NB4 (cell line): ENCODE results near the gene SCYGR3.

ENCODE experiments used
- CTCF ChIP-seq: IDR thresholded peaks from one replicate; pipeline ENCODE4 v1.5.1; 2012; ENCODE audit warnings: low read depth, low read length
- MYC ChIP-seq: IDR thresholded peaks from 2 replicates; pipeline ENCODE4 v1.6.1; 2011; ENCODE audit warnings: low read depth, low read length
- POLR2A ChIP-seq: IDR thresholded peaks from 2 replicates; pipeline ENCODE4 v1.6.1; 2011; ENCODE audit warnings: mild to moderate bottlenecking; ENCODE audit not compliant: insufficient read length; ENCODE audit errors: extremely low read depth

GRCh38 chr2:227657199-227657845 lies 42.7 kb upstream of the SCYGR3 start:
- TF ChIP-seq CTCF: no peak
- no peak for TF ChIP-seq POLR2A
- no peak for TF ChIP-seq MYC
